Activated CD4-positive, alpha-beta T cell treated with anti-CD3 and anti-CD28 coated beads, Interleukin-2, Interleukin-4, amounts not matched to agents 100 ng/mL and 50 ng/mL, durations not matched to agents 16 hours and 8 hours (primary cell): ENCODE measurements around the gene FBXO3.
"Not testable (repeated sequence)": the region's sequence is repeated elsewhere in the genome, so short reads cannot be mapped to it uniquely, and the experiment has no call there.

ENCODE experiments used
- DNase-seq: peaks from one replicate; pipeline ENCODE4 v3.0.0-alpha.2; 2020; ENCODE audit warnings: low spot score

FBXO3 gene

GRCh38 chr11:33727539-33727938, 46.8 kb downstream of the FBXO3 start:
- not testable (repeated sequence) for DNase-seq

- no peak for DNase-seq
Measured at GRCh38 chr11:33725496-33725895, 48.8 kb downstream of the FBXO3 start.

- DNase-seq = no peak
Measured at GRCh38 chr11:33724644-33725035, 49.7 kb downstream of the FBXO3 start.

GRCh38 chr11:33723238-33723881, 51.0 kb downstream of the FBXO3 start:
- DNase-seq = peak; percentile 35

DNA sequence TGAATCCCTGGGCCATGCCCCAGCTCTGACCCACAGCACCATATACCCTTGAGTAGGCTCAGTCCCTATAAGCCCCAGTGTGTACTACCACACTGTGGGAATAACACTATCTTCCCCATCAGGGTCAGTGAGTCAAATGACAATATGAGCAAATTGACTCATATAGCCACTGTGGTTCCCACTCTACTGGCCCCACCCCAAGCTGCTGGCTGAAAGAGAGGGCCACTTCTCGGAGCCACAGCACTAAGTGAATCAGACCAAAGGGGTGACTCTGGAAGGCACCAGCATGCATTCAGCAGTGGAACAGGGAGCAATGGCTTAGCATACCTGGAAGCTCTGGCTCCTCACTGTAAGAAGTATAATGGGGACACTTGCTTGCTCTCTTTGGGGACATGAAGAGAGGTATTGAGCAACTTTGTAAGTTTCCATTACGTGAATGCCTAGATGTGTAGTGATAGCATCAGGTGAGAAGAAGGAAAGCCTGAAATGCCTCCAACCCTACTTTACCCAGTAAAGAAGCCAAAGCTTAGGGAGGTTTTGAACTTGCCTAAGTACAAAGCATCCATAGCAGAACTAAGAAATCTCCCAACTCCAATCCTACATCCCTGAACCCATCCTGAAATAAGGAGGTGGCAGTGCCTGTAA, 51.6 kb downstream of the FBXO3 start:
- peak; percentile 83 for DNase-seq

DNA sequence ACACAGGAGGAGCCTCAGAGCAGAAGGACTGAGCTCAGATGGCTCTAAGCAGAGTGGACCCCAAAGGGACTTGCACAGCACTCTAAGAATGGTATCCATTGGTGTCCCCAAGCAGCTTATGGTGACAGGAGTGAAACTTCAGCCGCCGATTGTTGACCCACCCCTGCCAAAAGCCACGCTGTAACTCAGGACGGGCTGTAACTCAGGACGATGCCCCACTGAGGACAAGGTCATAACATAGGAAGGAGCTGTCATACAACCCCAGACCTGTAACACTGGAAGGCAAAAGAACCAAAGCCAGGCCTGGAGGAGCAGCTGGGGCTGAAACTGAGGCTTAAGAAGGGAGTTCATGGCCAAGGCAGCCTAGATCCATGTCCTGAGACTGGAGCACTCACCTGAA, 52.3 kb downstream of the FBXO3 start:
- DNase-seq = no peak

- DNase-seq = peak; percentile 27
Measured at GRCh38 chr11:33721426-33721825, 52.9 kb downstream of the FBXO3 start.

- no peak for DNase-seq
Measured at GRCh38 chr11:33719587-33719986, 54.7 kb downstream of the FBXO3 start.

GRCh38 chr11:33718440-33718839, 55.9 kb downstream of the FBXO3 start:
- DNase-seq = no peak

- peak; percentile 36 for DNase-seq
Measured at GRCh38 chr11:33716243-33716642, 58.1 kb downstream of the FBXO3 start.

- DNase-seq = no peak
Measured at GRCh38 chr11:33713856-33714398, 60.4 kb downstream of the FBXO3 start.

- no peak for DNase-seq
Measured at GRCh38 chr11:33713151-33713855, 61.0 kb downstream of the FBXO3 start.

GRCh38 chr11:33712436-33712835, 61.9 kb downstream of the FBXO3 start:
- DNase-seq = no peak

GRCh38 chr11:33709466-33709865, 64.9 kb downstream of the FBXO3 start:
- DNase-seq = no peak

DNA sequence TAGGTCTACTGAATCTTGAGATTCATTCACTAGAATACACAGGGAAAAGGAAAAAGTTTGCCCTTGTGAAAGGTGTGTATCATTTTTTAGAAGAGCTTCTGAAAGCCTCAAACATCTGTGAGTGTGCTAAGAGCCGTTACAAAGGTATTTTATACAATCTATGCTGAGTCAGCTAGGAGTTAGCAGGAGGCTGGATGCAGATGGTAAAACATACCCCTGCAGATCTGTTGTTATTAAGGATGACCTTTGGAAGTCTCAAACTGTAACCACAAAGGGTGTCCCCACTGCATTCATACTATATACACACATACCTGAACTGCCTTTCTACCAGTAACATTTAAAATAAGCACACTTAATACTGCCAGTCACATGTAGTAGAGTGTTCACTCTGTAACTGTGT, 65.3 kb downstream of the FBXO3 start:
- DNase-seq = no peak

GRCh38 chr11:33707831-33708230, 66.5 kb downstream of the FBXO3 start:
- DNase-seq = not testable (repeated sequence)

DNA sequence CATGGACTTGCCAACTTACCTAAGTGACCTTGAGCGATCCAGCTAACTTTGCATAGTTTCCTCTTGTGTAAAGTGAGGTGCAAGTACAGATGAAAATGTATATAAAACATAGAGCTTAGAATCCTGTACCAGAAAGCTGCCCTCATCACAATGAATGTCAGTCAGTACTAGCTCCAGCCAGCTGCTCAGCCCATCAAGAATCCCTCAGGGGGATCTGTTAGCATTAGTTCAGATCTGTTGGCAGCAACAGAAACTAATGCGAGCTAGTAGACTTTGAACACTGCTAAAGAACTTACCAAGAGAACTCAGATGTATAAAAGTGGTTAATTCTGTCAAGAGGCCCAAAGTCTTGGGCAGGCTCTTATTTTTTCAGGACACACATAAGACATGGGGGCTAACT, 67.4 kb downstream of the FBXO3 start:
- DNase-seq = no peak

DNA sequence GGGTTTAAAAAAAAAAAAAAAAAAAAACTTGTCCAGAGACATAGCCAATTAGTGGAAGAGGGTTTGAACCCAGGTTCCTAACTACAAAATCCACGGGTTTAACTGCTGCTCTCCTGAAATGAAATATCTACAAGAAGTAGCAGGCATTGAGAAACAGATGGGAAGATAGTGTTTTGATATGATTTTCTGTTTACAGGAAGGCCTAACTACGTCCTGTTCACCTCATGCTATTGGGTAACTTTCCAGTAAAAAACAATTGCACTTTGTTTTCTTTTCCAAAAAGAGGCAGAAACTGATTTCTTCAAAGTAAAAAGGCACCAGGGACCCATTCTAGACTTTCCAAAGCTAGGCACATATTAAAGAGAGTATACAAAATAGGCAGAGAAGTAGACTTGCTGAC, 67.8 kb downstream of the FBXO3 start:
- no peak for DNase-seq

DNA sequence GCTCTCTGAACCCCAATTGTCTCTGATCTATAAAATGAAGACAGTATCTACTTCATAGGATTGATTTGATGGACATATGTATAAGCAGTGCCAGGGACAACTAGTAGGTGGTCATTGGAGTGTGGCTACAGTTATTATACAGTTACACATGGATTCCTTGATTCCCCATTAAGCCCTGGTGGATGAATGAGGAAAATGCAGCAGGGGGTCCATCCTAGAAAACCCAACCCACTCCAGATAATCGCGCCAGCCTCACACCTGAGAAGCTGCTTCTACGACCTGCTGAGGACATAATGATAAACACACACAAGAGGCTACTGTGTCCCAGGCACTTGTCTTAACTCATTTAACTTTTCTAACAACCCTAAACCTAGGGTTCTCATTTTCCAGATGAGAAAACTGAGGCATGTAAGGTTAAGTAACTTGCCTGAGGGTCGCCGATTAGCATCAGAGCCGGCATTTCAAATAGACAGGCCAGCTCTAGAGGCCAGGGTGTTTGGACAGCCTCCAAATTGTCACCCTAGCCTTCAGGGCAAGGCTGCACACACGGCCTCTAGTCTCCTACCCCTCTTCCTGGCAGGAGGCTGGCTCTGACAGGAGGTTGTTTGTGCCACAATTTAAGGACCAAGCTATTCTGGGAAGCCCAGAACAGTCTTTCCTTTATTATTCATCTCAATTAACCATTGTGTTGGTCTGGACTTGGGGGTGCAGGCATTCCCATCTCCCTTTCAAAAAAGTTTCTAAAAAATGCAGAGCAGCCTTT, 69.9 kb downstream of the FBXO3 start:
- DNase-seq = no peak

GRCh38 chr11:33703788-33704187, 70.5 kb downstream of the FBXO3 start:
- DNase-seq = no peak

GRCh38 chr11:33703234-33703633, 71.1 kb downstream of the FBXO3 start:
- DNase-seq = no peak
